GM23338 (cell line): Measurements from ENCODE around the gene MUL1. TPM values are rescaled to one million over a fixed set of nuclear protein-coding genes. Genes with fewer than 3 reads are reported as not detected.

ENCODE experiments used
- ATAC-seq: fragments of 200-7000 bp; cut with Tn5 transposase; 3 replicates; pipeline ENCODE4 v1.9.1; 2020
- DNase-seq: peaks from one replicate; pipeline ENCODE4 v3.0.0-alpha.2; 2015; ENCODE audit warnings: low spot score
- H2AFZ ChIP-seq: fragments of 200-600 bp; sonication (generic); 2 replicates; pipeline ENCODE4 v1.8.0; 2016; ENCODE audit warnings: antibody characterized with exemption, mild to moderate bottlenecking, moderate library complexity
- H3F3A ChIP-seq: fragments of 200-600 bp; sonication (generic); replicated peaks from 2 replicates; pipeline ENCODE4 v1.8.0; 2017; ENCODE audit warnings: antibody characterized with exemption, mixed run types, low read depth
- H3K27ac ChIP-seq: fragments of 200-600 bp; sonication (generic); 2 replicates; pipeline ENCODE4 v1.6.1; 2016; ENCODE audit warnings: low read depth
- H3K27me3 ChIP-seq: fragments of 200-600 bp; sonication (generic); 2 replicates; pipeline ENCODE4 v1.8.0; 2016; ENCODE audit warnings: mild to moderate bottlenecking, mixed run types, moderate library complexity; ENCODE audit not compliant: insufficient read depth
- H3K36me3 ChIP-seq: fragments of 200-600 bp; sonication (generic); 2 replicates; pipeline ENCODE4 v1.8.0; 2016; ENCODE audit warnings: mild to moderate bottlenecking; ENCODE audit not compliant: insufficient read depth
- H3K4me1 ChIP-seq: fragments of 200-600 bp; sonication (generic); 2 replicates; pipeline ENCODE4 v1.8.0; 2016; ENCODE audit warnings: mild to moderate bottlenecking, moderate library complexity; ENCODE audit not compliant: insufficient read depth
- H3K4me2 ChIP-seq: fragments of 200-600 bp; sonication (generic); 2 replicates; pipeline ENCODE4 v1.7.1; 2017; ENCODE audit warnings: mixed run types
- H3K4me3 ChIP-seq: fragments of 200-600 bp; sonication (generic); 2 replicates; pipeline ENCODE4 v1.6.1; 2016; ENCODE audit warnings: mixed run types
- H3K79me2 ChIP-seq: fragments of 200-600 bp; sonication (generic); replicated peaks from 2 replicates; pipeline ENCODE4 v1.8.0; 2017; ENCODE audit warnings: mild to moderate bottlenecking; ENCODE audit not compliant: insufficient read depth
- H3K9me2 ChIP-seq: fragments of 200-600 bp; sonication (generic); 2 replicates; pipeline ENCODE4 v1.8.0; 2017; ENCODE audit not compliant: insufficient read depth
- H4K20me1 ChIP-seq: fragments of 200-600 bp; sonication (generic); replicated peaks from 2 replicates; pipeline ENCODE4 v1.8.0; 2017; ENCODE audit warnings: mild to moderate bottlenecking; ENCODE audit not compliant: insufficient read depth
- H3K27ac Mint-ChIP-seq: 2 replicates; pipeline ENCODE4 v1.8.0; 2020; ENCODE audit warnings: inconsistent platforms, mild to moderate bottlenecking, moderate library complexity, mixed read lengths
- H3K27me3 Mint-ChIP-seq: 3 replicates; pipeline ENCODE4 v1.8.0; 2022; ENCODE audit warnings: low read depth, mild to moderate bottlenecking, moderate library complexity, mixed read lengths, inconsistent platforms; ENCODE audit not compliant: insufficient read depth, poor library complexity
- H3K36me3 Mint-ChIP-seq: 3 replicates; pipeline ENCODE4 v1.8.0; 2021; ENCODE audit warnings: low read depth, mild to moderate bottlenecking, inconsistent platforms, moderate library complexity, mixed read lengths
- H3K4me1 Mint-ChIP-seq: 3 replicates; pipeline ENCODE4 v1.8.0; 2020; ENCODE audit warnings: mild to moderate bottlenecking, inconsistent platforms, mixed read lengths
- H3K4me3 Mint-ChIP-seq: 3 replicates; pipeline ENCODE4 v1.8.0; 2021; ENCODE audit warnings: moderate library complexity, mild to moderate bottlenecking, inconsistent platforms, mixed read lengths
- H3K9me3 Mint-ChIP-seq: 3 replicates; pipeline ENCODE4 v1.8.0; 2020; ENCODE audit warnings: moderate library complexity, mild to moderate bottlenecking, inconsistent platforms, mixed read lengths
- CREB1 ChIP-seq: fragments of 250-450 bp; sonication (Bioruptor Pico); IDR thresholded peaks from 2 replicates; pipeline ENCODE4 v1.5.0; 2020; ENCODE audit warnings: low read depth, mild to moderate bottlenecking, moderate library complexity
- CTCF ChIP-seq, 2 experiments: fragments of 200-600 bp in 1 of 2; sonication (generic) in 1 of 2; conservative IDR thresholded peaks; 2 replicates each; pipeline versions ENCODE4 v1.5.1 to v1.6.1; 2016 to 2017; ENCODE audit warnings: antibody characterized with exemption in 2 of 2, low read depth in 2 of 2, mild to moderate bottlenecking in 2 of 2, moderate library complexity in 1 of 2
- ETS1 ChIP-seq: IDR thresholded peaks from 2 replicates; pipeline ENCODE4 v1.6.1; 2016; ENCODE audit warnings: antibody characterized with exemption
- EZH2 ChIP-seq: fragments of 200-600 bp; sonication (generic); IDR thresholded peaks from one replicate; pipeline ENCODE4 v1.8.0; 2017; ENCODE audit warnings: antibody characterized with exemption, mild to moderate bottlenecking, low read depth; ENCODE audit not compliant: unreplicated experiment
- EZH2phosphoT487 ChIP-seq: fragments of 200-600 bp; sonication (generic); IDR thresholded peaks from one replicate; pipeline ENCODE4 v1.8.1; 2018; ENCODE audit warnings: antibody characterized with exemption; ENCODE audit not compliant: unreplicated experiment
- JUNB ChIP-seq: IDR thresholded peaks from one replicate; pipeline ENCODE4 v1.6.1; 2016; ENCODE audit warnings: antibody characterized with exemption; ENCODE audit not compliant: unreplicated experiment
- NANOG ChIP-seq: IDR thresholded peaks from 2 replicates; pipeline ENCODE4 v1.6.1; 2016; ENCODE audit warnings: antibody characterized with exemption, borderline replicate concordance
- POLR2AphosphoS5 ChIP-seq: IDR thresholded peaks from 2 replicates; pipeline ENCODE4 v1.6.1; 2016; ENCODE audit warnings: antibody characterized with exemption, low read depth
- REST ChIP-seq: IDR thresholded peaks from one replicate; pipeline ENCODE4 v1.6.1; 2018; ENCODE audit warnings: antibody characterized with exemption; ENCODE audit not compliant: unreplicated experiment
- STAT1 ChIP-seq: IDR thresholded peaks from one replicate; pipeline ENCODE4 v1.6.1; 2016; ENCODE audit warnings: antibody characterized with exemption; ENCODE audit not compliant: unreplicated experiment
- ZNF114 ChIP-seq: fragments of 250-450 bp; sonication (Bioruptor Pico); IDR thresholded peaks from 2 replicates; pipeline ENCODE4 v1.5.0; 2020; ENCODE audit warnings: mild to moderate bottlenecking, moderate library complexity
- ZNF331 ChIP-seq: fragments of 250-450 bp; sonication (Bioruptor Pico); IDR thresholded peaks from 2 replicates; pipeline ENCODE4 v1.5.0; 2020; ENCODE audit warnings: low read depth, mild to moderate bottlenecking, moderate library complexity
- ZNF462 ChIP-seq: fragments of 250-450 bp; sonication (Bioruptor Pico); IDR thresholded peaks from 2 replicates; pipeline ENCODE4 v1.5.0; 2020; ENCODE audit warnings: mild to moderate bottlenecking, moderate library complexity
- polyA plus RNA-seq: library from polyadenylated mRNA; unstranded; fragments of >200 nt; fragmentation: Nextera tagmentation; extraction: Ambion mirVana; gene quantifications from 2 replicates; pipeline ENCODE4 v1.2.1, GENCODE V29; 2016
- total RNA-seq: library from RNA; depleted of rRNA; stranded (reverse); fragments of >200 nt; shearing (Covaris generic); gene quantifications from 2 replicates; pipeline ENCODE4 v1.2.3, GENCODE V29; 2014

Gene MUL1
- total and polyA plus RNA-seq, 2 experiments from 2014 or later, result 8.9 to 26.2 TPM

GRCh38 chr1:20494609-20495311 is 13.2 kb downstream of the MUL1 start:
- Mint-ChIP-seq H3K27me3 (peaks cover 6% of the 10 kb centered on the region), H3K4me1 (peaks cover 10% of the 10 kb centered on the region), H3K36me3 (peaks cover 11% of the 10 kb centered on the region), H3K27ac (no peak overlapping the region), H3K4me3 (no peak overlapping the region), H3K9me3 (no peaks in the 10 kb centered on the region)
- H3K4me1 ChIP-seq, result peaks cover 10% of the 10 kb centered on the region; the same call in 1 of the 2 replicates
- no peaks in the 10 kb centered on the region; the same call in 1 of the 2 replicates for H3K36me3 ChIP-seq
- ATAC-seq (peak; percentile 31), DNase-seq (no peak)
- 0 out of 2 replicates have a peak overlapping the region, but pooled peaks have one; percentile 43 for H3K4me3 ChIP-seq
- no peaks in the 10 kb centered on the region for H3K9me2 ChIP-seq
- no peaks in the 10 kb centered on the region for H3K79me2 ChIP-seq
- TF ChIP-seq REST (no peak), CTCF (conservative IDR thresholded peaks at IDR 0.05; ENCODE audit: low read depth in 2 of 2) (no peak), EZH2 (no peak), ETS1 (no peak), ZNF462 (CRISPR knock-in tag) (no peak), POLR2AphosphoS5 (no peak), EZH2phosphoT487 (no peak), NANOG (no peak), ZNF114 (CRISPR knock-in tag) (no peak), ZNF331 (no peak), CREB1 (CRISPR knock-in tag) (no peak), JUNB (no peak), STAT1 (no peak)
- no peaks in the 10 kb centered on the region for H4K20me1 ChIP-seq
- H3K4me2 ChIP-seq, result peak overlapping the region; percentile 72
- peaks cover 8% of the 10 kb centered on the region; the same call in 1 of the 2 replicates for H3K27me3 ChIP-seq
- H3F3A ChIP-seq, result 0 out of 2 replicates have a peak, but pooled peaks cover 3% of the 10 kb centered on the region
- H3K27ac ChIP-seq, result no peak overlapping the region
- peak overlapping the region; percentile 78; the same call in 1 of the 2 replicates for H2AFZ ChIP-seq
